DND-41 (cell line): ENCODE measurements around the gene WRNIP1.

ENCODE experiments used
- CTCF ChIP-seq: IDR thresholded peaks from 2 replicates; pipeline ENCODE4 v1.5.1; 2012; ENCODE audit warnings: borderline replicate concordance, low read length, moderate library complexity, mild to moderate bottlenecking; ENCODE audit not compliant: poor library complexity, severe bottlenecking; ENCODE audit errors: extremely low read depth
- EZH2 ChIP-seq: IDR thresholded peaks from 3 replicates; pipeline ENCODE4 v1.6.1; 2012; ENCODE audit warnings: borderline replicate concordance, low read depth, mild to moderate bottlenecking, moderate library complexity, low read length, inconsistent platforms; ENCODE audit not compliant: severe bottlenecking

- TF ChIP-seq CTCF (no peak), EZH2 (no peak)
These were observed 64.1 kb downstream of the WRNIP1 start for GRCh38 chr6:2829253-2829652.
